ENCODE data around the gene EPN2.

GRCh38 chr17:19304209-19304608 lies 67.0 kb downstream of the EPN2 start:
- TF ChIP-seq CTCF (IDR thresholded peaks at IDR 0.05; ENCODE audit: poor library complexity, severe bottlenecking): no peak
- no peak for TF ChIP-seq REST (IDR thresholded peaks at IDR 0.05; ENCODE audit: borderline replicate concordance)
- TF ChIP-seq RAD21 (conservative IDR thresholded peaks at IDR 0.05): no peak
- TF ChIP-seq EZH2 (IDR thresholded peaks at IDR 0.05; ENCODE audit: borderline replicate concordance, insufficient read depth, low read length, poor library complexity, severe bottlenecking): no peak
- no peak for TF ChIP-seq POLR2AphosphoS5 (IDR thresholded peaks at IDR 0.05)
